ENCODE measurements around the gene PTX4.

PTX4 gene

GRCh38 chr16:1436731-1437355 is 51.9 kb downstream of the PTX4 start:
- TF ChIP-seq SIN3A (IDR thresholded peaks at IDR 0.05; ENCODE audit: borderline replicate concordance, insufficient read depth, low read length) (no peak), TAF1 (IDR thresholded peaks at IDR 0.05; ENCODE audit: borderline replicate concordance, insufficient read depth, low read length) (no peak), FOXP2 (optimal IDR thresholded peaks at IDR 0.05; ENCODE audit: borderline replicate concordance, extremely low read depth, extremely low read length, insufficient read depth) (no peak), POLR2AphosphoS5 (IDR thresholded peaks at IDR 0.05; ENCODE audit: low read depth, low read length) (no peak), REST (IDR thresholded peaks at IDR 0.05; ENCODE audit: insufficient read depth in 1 of 2, low read depth in 2 of 2, low read length in 2 of 2) (no peak)

DNA sequence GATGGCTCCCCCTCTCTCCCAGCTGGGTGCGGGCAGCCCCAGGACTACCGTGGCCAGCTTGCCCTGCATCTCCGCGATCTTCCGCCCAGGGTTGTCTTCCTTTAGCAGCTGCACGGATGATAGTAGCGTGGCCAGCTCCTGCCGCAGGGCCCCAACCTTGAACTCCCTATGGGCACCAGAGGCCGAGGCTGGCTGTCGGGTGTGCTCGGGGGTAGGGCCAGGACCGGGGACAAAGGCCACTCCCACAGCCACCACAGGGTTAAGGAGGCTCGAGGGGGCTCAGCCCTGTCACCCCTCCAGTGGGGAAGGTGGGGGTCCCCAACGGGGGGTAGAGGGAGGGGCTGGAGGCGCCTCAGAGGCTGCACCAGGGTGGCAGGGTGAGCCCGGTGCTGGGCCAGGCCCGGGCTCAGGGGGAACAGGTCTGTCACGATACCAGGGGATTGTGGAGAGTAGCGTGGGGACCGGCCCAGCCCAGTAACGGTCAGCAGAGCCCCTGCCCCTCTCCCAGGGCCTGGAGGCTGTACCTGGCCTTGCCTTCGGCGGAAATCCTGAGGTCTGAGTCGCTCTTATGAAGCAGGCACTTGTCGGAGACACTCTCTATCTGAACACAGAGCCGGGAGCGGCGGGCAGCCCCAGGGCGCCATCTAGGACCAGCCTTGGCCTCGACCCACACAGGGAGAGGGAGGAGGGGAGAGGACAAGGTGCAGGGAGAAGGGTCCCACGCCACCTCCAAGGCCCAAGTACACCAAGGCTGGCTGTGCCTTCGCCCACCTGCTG is 52.6 kb downstream of the PTX4 start:
- no peak for TF ChIP-seq FOXP2 (optimal IDR thresholded peaks at IDR 0.05; ENCODE audit: borderline replicate concordance, extremely low read depth, extremely low read length, insufficient read depth)
- TF ChIP-seq SIN3A (IDR thresholded peaks at IDR 0.05; ENCODE audit: borderline replicate concordance, insufficient read depth, low read length): no peak
- no peak for TF ChIP-seq POLR2AphosphoS5 (IDR thresholded peaks at IDR 0.05; ENCODE audit: low read depth, low read length)
- no peak for TF ChIP-seq TAF1 (IDR thresholded peaks at IDR 0.05; ENCODE audit: borderline replicate concordance, insufficient read depth, low read length)
- no peak for TF ChIP-seq REST (IDR thresholded peaks at IDR 0.05; ENCODE audit: insufficient read depth in 1 of 2, low read depth in 2 of 2, low read length in 2 of 2)

Data from PFSK-1 (cell line).